GM23248 (cell line): ENCODE data around the gene ZNF497. TPM values are rescaled to one million over a fixed set of nuclear protein-coding genes. Genes with fewer than 3 reads are reported as not detected.

Experiments used
- DNase-seq: peaks from one replicate; pipeline ENCODE4 v3.0.0-alpha.2; 2015
- H2AFZ ChIP-seq: fragments of 200-600 bp; sonication (generic); 2 replicates; pipeline ENCODE4 v1.6.1; 2016; ENCODE audit warnings: antibody characterized with exemption
- H3F3A ChIP-seq: fragments of 200-600 bp; sonication (generic); 2 replicates; pipeline ENCODE4 v1.6.1; 2016; ENCODE audit warnings: mild to moderate bottlenecking, antibody characterized with exemption, mixed run types; ENCODE audit not compliant: insufficient read depth
- H3K27ac ChIP-seq: fragments of 200-600 bp; sonication (generic); 2 replicates; pipeline ENCODE4 v1.5.1; 2016; ENCODE audit warnings: mild to moderate bottlenecking
- H3K27me3 ChIP-seq: fragments of 200-600 bp; sonication (generic); replicated peaks from 2 replicates; pipeline ENCODE4 v1.6.1; 2016; ENCODE audit warnings: mild to moderate bottlenecking; ENCODE audit not compliant: insufficient read depth
- H3K36me3 ChIP-seq: fragments of 200-600 bp; sonication (generic); 2 replicates; pipeline ENCODE4 v1.6.1; 2016; ENCODE audit warnings: low read depth, mild to moderate bottlenecking
- H3K4me1 ChIP-seq: fragments of 200-600 bp; sonication (generic); 2 replicates; pipeline ENCODE4 v1.6.1; 2016; ENCODE audit warnings: mild to moderate bottlenecking; ENCODE audit not compliant: insufficient read depth
- H3K4me2 ChIP-seq: fragments of 200-600 bp; sonication (generic); one replicate; pipeline ENCODE4 v1.6.1; 2016; ENCODE audit warnings: mild to moderate bottlenecking; ENCODE audit not compliant: unreplicated experiment
- H3K4me3 ChIP-seq: fragments of 200-600 bp; sonication (generic); 2 replicates; pipeline ENCODE4 v1.5.1; 2016; ENCODE audit warnings: mild to moderate bottlenecking
- H3K79me2 ChIP-seq: fragments of 200-600 bp; sonication (generic); 2 replicates; pipeline ENCODE4 v1.6.1; 2016; ENCODE audit warnings: mild to moderate bottlenecking; ENCODE audit not compliant: insufficient read depth
- H3K9ac ChIP-seq: fragments of 200-600 bp; sonication (generic); 2 replicates; pipeline ENCODE4 v1.6.1; 2016; ENCODE audit warnings: mild to moderate bottlenecking
- H3K9me2 ChIP-seq: fragments of 200-600 bp; sonication (generic); 2 replicates; pipeline ENCODE4 v1.6.1; 2016; ENCODE audit warnings: mixed run types, mild to moderate bottlenecking, moderate library complexity; ENCODE audit not compliant: insufficient read depth
- H3K9me3 ChIP-seq: fragments of 200-600 bp; sonication (generic); one replicate; pipeline ENCODE4 v1.6.1; 2017; ENCODE audit warnings: low read depth
- H4K20me1 ChIP-seq: fragments of 200-600 bp; sonication (generic); 2 replicates; pipeline ENCODE4 v1.6.0; 2016; ENCODE audit not compliant: insufficient read depth
- EZH2 ChIP-seq: fragments of 200-600 bp; sonication (generic); IDR thresholded peaks from 2 replicates; pipeline ENCODE4 v1.6.1; 2018; ENCODE audit warnings: antibody characterized with exemption, mild to moderate bottlenecking; ENCODE audit not compliant: insufficient read depth, poor library complexity, severe bottlenecking
- EZH2phosphoT487 ChIP-seq: fragments of 200-600 bp; sonication (generic); IDR thresholded peaks from 2 replicates; pipeline ENCODE4 v1.6.1; 2018; ENCODE audit warnings: antibody characterized with exemption, moderate library complexity, mild to moderate bottlenecking, low read depth; ENCODE audit not compliant: insufficient read depth
- WGBS, 2 experiments: methylation state at CpG; one replicate each; pipeline ENCODE4 v1.1.6; 2015 to 2017; ENCODE audit warnings: low lambda C conversion rate in 2 of 2, low coverage in 1 of 2; ENCODE audit errors: missing lambda C conversion rate in 2 of 2; 5-methylcytosine and 5-hydroxymethylcytosine counted together
- in situ Hi-C: fragments of 300-500 bp; cut with MboI; formaldehyde crosslinking; loops from 2 replicates; pipeline ENCODE4 v1.15.0; 2020
- polyA plus RNA-seq: library from polyadenylated mRNA; unstranded; fragments of >200 nt; fragmentation: Nextera tagmentation; extraction: Ambion mirVana; gene quantifications from 2 replicates; pipeline ENCODE4 v1.2.1, GENCODE V29; 2016
- total RNA-seq: library from RNA; depleted of rRNA; stranded (reverse); fragments of >200 nt; shearing (Covaris generic); gene quantifications from 2 replicates; pipeline ENCODE4 v1.2.3, GENCODE V29; 2014

The ZNF497 gene
- total and polyA plus RNA-seq, 2 experiments from 2014 or later: 0.65 to 0.97 TPM

DNA sequence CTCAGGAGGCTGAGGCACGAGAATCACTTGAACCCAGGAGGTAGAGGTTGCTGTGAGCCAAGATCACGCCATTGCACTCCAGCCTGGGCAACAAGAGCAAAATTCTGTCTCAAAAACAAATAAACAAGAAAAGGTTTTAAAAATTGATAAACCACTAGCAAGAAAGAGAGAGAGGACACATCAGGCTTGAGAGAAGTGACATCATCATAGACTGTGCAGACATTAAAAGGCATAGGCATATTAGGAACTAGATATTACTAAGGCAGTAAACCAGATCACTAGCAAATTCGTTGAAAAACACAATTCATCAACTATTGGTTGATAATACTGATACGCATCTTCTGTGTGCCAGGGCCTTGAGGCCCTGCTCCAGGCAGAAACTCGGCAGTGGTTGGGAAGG is 17.0 kb downstream of the ZNF497 start:
- peak; percentile 36 for DNase-seq
- H3K79me2 ChIP-seq: peaks cover 66% of the 10 kb centered on the region

GRCh38 chr19:58338825-58339558 is 23.6 kb downstream of the ZNF497 start:
- peak; percentile 37 for DNase-seq
- Histone ChIP-seq H3K9ac (no peak overlapping the region), H3K4me3 (no peak overlapping the region), H3K9me2 (no peaks in the 10 kb centered on the region), H4K20me1 (no peaks in the 10 kb centered on the region), H3K4me1 (no peaks in the 10 kb centered on the region), H3K9me3 (no peaks in the 10 kb centered on the region), H3F3A (no peaks in the 10 kb centered on the region), H3K36me3 (peaks cover 13% of the 10 kb centered on the region), H3K4me2 (no peak overlapping the region), H3K27ac (no peak overlapping the region), H2AFZ (no peak overlapping the region), H3K27me3 (no peaks in the 10 kb centered on the region), H3K79me2 (peaks cover 30% of the 10 kb centered on the region)
- in situ Hi-C loops: no loop called here
- no peak for TF ChIP-seq EZH2
- no peak for TF ChIP-seq EZH2phosphoT487
- WGBS, 2 experiments: 83 to 84% methylated on average over 29 to 30 of the region's 30 CpGs

More for the DNA sequence above, 17.0 kb downstream of the ZNF497 start:
- WGBS, 2 experiments: 45 to 50% methylated on average over 5 of the region's 5 CpGs
- Histone ChIP-seq H3K9me3 (no peaks in the 10 kb centered on the region), H3K4me1 (peaks cover 4% of the 10 kb centered on the region; the same call in 1 of the 2 replicates), H3K36me3 (no peaks in the 10 kb centered on the region), H3K27ac (no peak overlapping the region), H3K4me2 (no peak overlapping the region), H3K9ac (no peak overlapping the region), H3K9me2 (no peaks in the 10 kb centered on the region), H4K20me1 (no peaks in the 10 kb centered on the region), H3K27me3 (no peaks in the 10 kb centered on the region), H2AFZ (no peak overlapping the region), H3K4me3 (no peak overlapping the region), H3F3A (peaks cover 10% of the 10 kb centered on the region; the same call in 1 of the 2 replicates)
- in situ Hi-C loops: no loop called here
- TF ChIP-seq EZH2phosphoT487 (no peak), EZH2 (no peak)

GRCh38 chr19:58338336-58338735 is 24.2 kb downstream of the ZNF497 start:
- in situ Hi-C loops: no loop called here
- 89 to 95% methylated on average over 10 to 11 of the region's 11 CpGs for WGBS, 2 experiments
- H3K4me1 ChIP-seq: no peaks in the 10 kb centered on the region

DNA sequence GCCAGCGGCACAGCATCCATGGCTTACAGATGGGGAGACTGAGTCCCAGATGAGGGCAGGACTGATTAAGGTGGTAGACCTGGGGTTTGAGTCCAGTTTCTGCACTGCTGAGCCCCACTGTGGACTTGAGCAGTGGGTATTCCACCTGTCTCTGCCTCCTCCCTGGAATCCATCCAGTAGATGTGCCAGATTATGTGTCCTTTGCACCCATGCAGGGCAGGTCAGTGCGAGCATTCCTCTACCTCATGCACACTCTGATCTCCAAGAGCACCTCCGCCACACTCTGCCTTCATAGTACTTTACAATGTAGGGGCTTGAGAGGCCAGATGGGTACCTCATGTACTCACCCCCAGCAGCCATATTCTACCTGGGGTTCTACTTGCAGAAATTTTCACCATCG is 25.7 kb downstream of the ZNF497 start:
- in situ Hi-C loops: no loop called here
- H3K9ac ChIP-seq: no peak overlapping the region
- no peaks in the 10 kb centered on the region for H3F3A ChIP-seq
- H3K4me2 ChIP-seq: no peak overlapping the region
- no peak for DNase-seq
- peaks cover 34% of the 10 kb centered on the region for H3K79me2 ChIP-seq
- 97% methylated on average over 4 of the region's 4 CpGs for WGBS, 2 experiments
- no peak for TF ChIP-seq EZH2phosphoT487
- no peak for TF ChIP-seq EZH2
- no peaks in the 10 kb centered on the region for H3K27me3 ChIP-seq
- no peaks in the 10 kb centered on the region for H3K4me1 ChIP-seq
- H4K20me1 ChIP-seq: no peaks in the 10 kb centered on the region
- H2AFZ ChIP-seq: no peak overlapping the region
- no peak overlapping the region for H3K27ac ChIP-seq
- no peak overlapping the region for H3K4me3 ChIP-seq
- H3K36me3 ChIP-seq: peaks cover 13% of the 10 kb centered on the region
- H3K9me2 ChIP-seq: no peaks in the 10 kb centered on the region
- H3K9me3 ChIP-seq: no peaks in the 10 kb centered on the region

More at GRCh38 chr19:58338336-58338735, 24.2 kb downstream of the ZNF497 start:
- Histone ChIP-seq H3K36me3 (peaks cover 13% of the 10 kb centered on the region), H3K4me2 (no peak overlapping the region), H3K9ac (no peak overlapping the region), H4K20me1 (no peaks in the 10 kb centered on the region), H3K9me2 (no peaks in the 10 kb centered on the region), H3K27ac (no peak overlapping the region), H3K4me3 (no peak overlapping the region), H3K79me2 (peaks cover 35% of the 10 kb centered on the region), H3K27me3 (no peaks in the 10 kb centered on the region), H2AFZ (no peak overlapping the region), H3K9me3 (no peaks in the 10 kb centered on the region), H3F3A (no peaks in the 10 kb centered on the region)
- no peak for DNase-seq
- no peak for TF ChIP-seq EZH2phosphoT487
- TF ChIP-seq EZH2: no peak
